ENCODE results near the gene SIGMAR1. TPM values are rescaled to one million over a fixed set of nuclear protein-coding genes. Genes with fewer than 3 reads are reported as not detected.
A peak's percentile ranks its signal among the peaks of the same experiment; 100 is the strongest.

SIGMAR1 gene
- total RNA-seq, 2 experiments from 2014 or later, result 11.7 to 12.1 TPM

- intact Hi-C loops (cut with DNase I, micrococcal nuclease), result loop anchor here (1.0 to 5.0 kb wide), 2 partner anchors 17 to 35 kb away; partner anchors contain the start of gene RPP25L (in 1 of the 2)
- no peak for ATAC-seq (ENCODE audit: poor library complexity)
- CTCF ChIA-PET, result interaction anchor here (1.5 to 5.9 kb wide), 5 partner anchors 10 to 54 kb away, joined by 4 to 57 read pairs (median 29); partner anchors contain the start of genes CCL27, RPP25L and SIGMAR1
- Histone ChIP-seq H3K36me3 (ENCODE audit: insufficient read depth, low read length) (peaks cover 41% of the 10 kb centered on the region), H3K4me3 (ENCODE audit: low read length) (peak overlapping the region; percentile 99), H3K27me3 (ENCODE audit: control insufficient read depth in 1 of 2, insufficient read depth in 2 of 2, low read length in 2 of 2) (no peaks in the 10 kb centered on the region), H3K9me3 (ENCODE audit: control insufficient read depth in 1 of 2, insufficient read depth in 1 of 2, low read length in 2 of 2) (no peaks in the 10 kb centered on the region), H3K27ac (ENCODE audit: low read depth in 1 of 2, low read length in 2 of 2) (peak overlapping the region; percentile 68 to 85), H3K4me1 (ENCODE audit: insufficient read depth, low read length) (peaks cover 49% of the 10 kb centered on the region)
- peak in 2 of 14 experiments; percentile 45 for DNase-seq
- Mint-ChIP-seq H3K9me3 (no peaks in the 10 kb centered on the region), H3K36me3 (ENCODE audit: low read depth) (peaks cover 49% of the 10 kb centered on the region), H3K27me3 (no peaks in the 10 kb centered on the region), H3K4me3 (peak overlapping the region; percentile 97), H3K4me1 (ENCODE audit: low read depth) (peaks cover 41% of the 10 kb centered on the region), H3K27ac (peak overlapping the region; percentile 88)
- TF ChIP-seq CTCF (IDR thresholded peaks at IDR 0.05), result no peak
- POLR2A ChIA-PET, result interaction anchor here (1.4 to 4.4 kb wide), 7 partner anchors 9 to 35 kb away, joined by 5 to 84 read pairs (median 15); partner anchors contain the start of genes ARID3C, CCL27, DCTN3 and RPP25L
Observed at GRCh38 chr9:34647651-34648050, 10.1 kb upstream of the SIGMAR1 start.

GRCh38 chr9:34647084-34647403, 9.5 kb upstream of the SIGMAR1 start:
- no peaks in the 10 kb centered on the region for H3K27me3 Mint-ChIP-seq
- POLR2A ChIA-PET, result interaction anchor here (0.7 to 4.4 kb wide), 15 partner anchors 9 to 1085 kb away, joined by 3 to 84 read pairs (median 6); partner anchors contain the start of genes ARID3C, CCL27, CREB3 and DCTN3

More at GRCh38 chr9:34647084-34647403, 9.5 kb upstream of the SIGMAR1 start:
- peak overlapping the region; percentile 99 for H3K4me3 ChIP-seq (ENCODE audit: low read length)
- no peaks in the 10 kb centered on the region for H3K27me3 ChIP-seq (ENCODE audit: control insufficient read depth in 1 of 2, insufficient read depth in 2 of 2, low read length in 2 of 2)
- Mint-ChIP-seq H3K9me3 (no peaks in the 10 kb centered on the region), H3K36me3 (ENCODE audit: low read depth) (peaks cover 49% of the 10 kb centered on the region), H3K27ac (peak overlapping the region; percentile 88), H3K4me1 (ENCODE audit: low read depth) (peaks cover 35% of the 10 kb centered on the region), H3K4me3 (peak overlapping the region; percentile 97)
- DNase-seq, result no peak
- peaks cover 43% of the 10 kb centered on the region for H3K4me1 ChIP-seq (ENCODE audit: insufficient read depth, low read length)
- no peaks in the 10 kb centered on the region for H3K9me3 ChIP-seq (ENCODE audit: control insufficient read depth in 1 of 2, insufficient read depth in 1 of 2, low read length in 2 of 2)
- no peak for TF ChIP-seq CTCF (IDR thresholded peaks at IDR 0.05)
- peak overlapping the region; percentile 68 to 85 for H3K27ac ChIP-seq (ENCODE audit: low read depth in 1 of 2, low read length in 2 of 2)
- peak; percentile 9 for ATAC-seq (ENCODE audit: poor library complexity)
- CTCF ChIA-PET, result interaction anchor here (1.0 to 5.9 kb wide), 9 partner anchors 9 to 268 kb away, joined by 3 to 57 read pairs (median 8); partner anchors contain the start of genes ARID3C, CCL27, RPP25L and SIGMAR1
- H3K36me3 ChIP-seq (ENCODE audit: insufficient read depth, low read length), result peaks cover 41% of the 10 kb centered on the region
- intact Hi-C loops (cut with DNase I, micrococcal nuclease), result loop anchor here (1.0 to 5.0 kb wide), 2 partner anchors 17 to 35 kb away; partner anchors contain the start of gene RPP25L (in 1 of the 2)

Measured in CD4-positive, alpha-beta T cell (primary cell).